Osteocyte (in vitro differentiated cells): Measurements from ENCODE around the gene SLC48A1. TPM values are rescaled to one million over a fixed set of nuclear protein-coding genes. Genes with fewer than 3 reads are reported as not detected.
A peak's percentile ranks its signal among the peaks of the same experiment; 100 is the strongest.

ENCODE experiments used
- DNase-seq: peaks from one replicate; pipeline ENCODE4 v3.0.0; 2021; ENCODE audit warnings: mixed read lengths; ENCODE audit not compliant: unreplicated experiment; ENCODE audit errors: extremely low spot score
- H3K27ac Mint-ChIP-seq: one replicate; pipeline ENCODE4 v1.8.0; 2021; ENCODE audit warnings: mild to moderate bottlenecking, mixed read lengths; ENCODE audit not compliant: unreplicated experiment
- H3K27me3 Mint-ChIP-seq: one replicate; pipeline ENCODE4 v1.8.0; 2021; ENCODE audit warnings: mixed read lengths; ENCODE audit not compliant: unreplicated experiment
- H3K36me3 Mint-ChIP-seq: one replicate; pipeline ENCODE4 v1.8.0; 2021; ENCODE audit warnings: mixed read lengths; ENCODE audit not compliant: unreplicated experiment
- H3K4me1 Mint-ChIP-seq: one replicate; pipeline ENCODE4 v1.8.0; 2021; ENCODE audit warnings: mixed read lengths; ENCODE audit not compliant: unreplicated experiment
- H3K4me3 Mint-ChIP-seq: one replicate; pipeline ENCODE4 v1.8.0; 2021; ENCODE audit warnings: mild to moderate bottlenecking, moderate library complexity, mixed read lengths; ENCODE audit not compliant: unreplicated experiment
- H3K9me3 Mint-ChIP-seq: one replicate; pipeline ENCODE4 v1.8.0; 2021; ENCODE audit warnings: mixed read lengths; ENCODE audit not compliant: unreplicated experiment
- CTCF ChIP-seq: fragments of 200-600 bp; sonication (generic); IDR thresholded peaks from 2 replicates; pipeline ENCODE4 v1.5.0; 2021; ENCODE audit warnings: antibody characterized with exemption, mild to moderate bottlenecking, moderate library complexity
- total RNA-seq: library from RNA; stranded (reverse); gene quantifications from 2 replicates; pipeline ENCODE4 v1.2.1, GENCODE V29; 2021

Gene SLC48A1
- total RNA-seq, 1 donor from 2014 or later: 21.2 TPM

GRCh38 chr12:47740606-47741339, 32.3 kb upstream of the SLC48A1 start:
- H3K36me3 Mint-ChIP-seq: no peaks in the 10 kb centered on the region
- H3K9me3 Mint-ChIP-seq: no peaks in the 10 kb centered on the region
- TF ChIP-seq CTCF: no peak
- H3K4me1 Mint-ChIP-seq: peaks cover 47% of the 10 kb centered on the region
- peak overlapping the region; percentile 40 for H3K4me3 Mint-ChIP-seq
- H3K27ac Mint-ChIP-seq: peak overlapping the region; percentile 76
- DNase-seq: no peak
- H3K27me3 Mint-ChIP-seq: peaks cover 19% of the 10 kb centered on the region

GRCh38 chr12:47741340-47741703, 31.7 kb upstream of the SLC48A1 start:
- Mint-ChIP-seq H3K9me3 (no peaks in the 10 kb centered on the region), H3K4me1 (peaks cover 42% of the 10 kb centered on the region), H3K27me3 (peaks cover 21% of the 10 kb centered on the region), H3K4me3 (peak overlapping the region; percentile 40), H3K36me3 (no peaks in the 10 kb centered on the region), H3K27ac (peak overlapping the region; percentile 76)
- peak; percentile 90 for DNase-seq
- TF ChIP-seq CTCF: no peak

DNA sequence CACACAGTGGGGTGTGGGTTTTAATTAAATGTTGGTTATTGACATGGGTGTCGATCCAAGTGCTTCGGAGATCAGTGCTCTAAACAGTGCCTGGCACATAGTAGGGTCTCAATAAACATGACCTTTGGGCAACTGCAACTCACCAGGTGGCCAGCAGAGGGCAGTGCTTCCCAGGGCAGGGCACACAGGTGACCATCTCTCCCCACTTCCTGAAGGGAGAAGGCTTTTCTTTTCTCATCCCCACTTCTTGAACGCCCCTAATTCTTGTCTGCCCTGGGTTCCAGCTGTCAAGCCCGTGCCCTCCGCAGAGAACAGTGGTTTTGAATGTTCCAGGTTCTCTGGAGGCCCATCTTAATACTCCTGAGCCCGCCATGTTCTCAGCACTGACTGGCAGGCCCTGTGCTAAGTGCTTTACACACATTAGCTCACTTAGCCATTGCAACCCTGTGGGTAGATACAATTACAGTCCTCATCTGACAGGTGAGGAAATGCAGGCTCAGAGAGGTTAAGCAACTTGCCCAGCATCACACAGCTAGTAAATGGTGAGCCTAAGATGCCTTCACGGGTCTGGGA, 30.7 kb upstream of the SLC48A1 start:
- no peak overlapping the region for H3K4me3 Mint-ChIP-seq
- H3K27me3 Mint-ChIP-seq: peaks cover 21% of the 10 kb centered on the region
- H3K4me1 Mint-ChIP-seq: peaks cover 32% of the 10 kb centered on the region
- no peaks in the 10 kb centered on the region for H3K9me3 Mint-ChIP-seq
- peak; percentile 94 for TF ChIP-seq CTCF
- no peak for DNase-seq
- H3K27ac Mint-ChIP-seq: no peak overlapping the region
- H3K36me3 Mint-ChIP-seq: no peaks in the 10 kb centered on the region

GRCh38 chr12:47743311-47743860, 29.7 kb upstream of the SLC48A1 start:
- H3K27ac Mint-ChIP-seq: no peak overlapping the region

More at GRCh38 chr12:47743311-47743860, 29.7 kb upstream of the SLC48A1 start:
- no peak for TF ChIP-seq CTCF
- Mint-ChIP-seq H3K9me3 (no peaks in the 10 kb centered on the region), H3K4me1 (peaks cover 25% of the 10 kb centered on the region), H3K27me3 (peaks cover 21% of the 10 kb centered on the region), H3K4me3 (no peak overlapping the region), H3K36me3 (no peaks in the 10 kb centered on the region)
- no peak for DNase-seq
